GM04504 (cell line): ENCODE results near the gene PHF21B.

Source experiments
- DNase-seq: peaks from one replicate; pipeline ENCODE4 v3.0.0-alpha.2; 2012; ENCODE audit warnings: low read depth

The PHF21B gene

GRCh38 chr22:44840611-44841322 lies 169.0 kb downstream of the PHF21B start:
- DNase-seq: no peak

- DNase-seq: no peak
These were observed 170.1 kb downstream of the PHF21B start for GRCh38 chr22:44839721-44840120.

GRCh38 chr22:44839061-44839460 lies 170.7 kb downstream of the PHF21B start:
- DNase-seq: no peak

GRCh38 chr22:44838316-44839016 lies 171.3 kb downstream of the PHF21B start:
- no peak for DNase-seq

GRCh38 chr22:44837481-44837880 lies 172.3 kb downstream of the PHF21B start:
- DNase-seq: no peak

GRCh38 chr22:44834065-44834464 lies 175.7 kb downstream of the PHF21B start:
- DNase-seq: no peak

- DNase-seq: no peak
These were observed 177.9 kb downstream of the PHF21B start for GRCh38 chr22:44831885-44832284.
